HUDEP-2 (cell line): ENCODE results near the gene RHOD.

Source experiments
- DNase-seq, 76 experiments: peaks; one replicate each; lab custom pipeline; 2025; ENCODE audit not compliant: unreplicated experiment in 76 of 76; lab: John Stamatoyannopoulos, UW

RHOD gene

GRCh38 chr11:67113231-67113721 lies 56.6 kb downstream of the RHOD start:
- no peak for DNase-seq

- DNase-seq: no peak
Measured at GRCh38 chr11:67114275-67114896, 57.7 kb downstream of the RHOD start.

- DNase-seq: no peak
Measured at GRCh38 chr11:67116758-67117105, 60.1 kb downstream of the RHOD start.

- DNase-seq: no peak
Measured at GRCh38 chr11:67117176-67117575, 60.5 kb downstream of the RHOD start.

GRCh38 chr11:67117672-67118180 lies 61.1 kb downstream of the RHOD start:
- peak in 1 of 76 experiments; percentile 36 for DNase-seq

GRCh38 chr11:67118181-67118766 lies 61.6 kb downstream of the RHOD start:
- DNase-seq: peak in 13 of 76 experiments; percentile 3 to 86 (median 26)

- DNase-seq: peak; percentile 23 to 100 (median 97)
Measured at GRCh38 chr11:67118801-67119584, 62.3 kb downstream of the RHOD start, which contains the start of gene KDM2A. TSS of gene KDM2A (plus strand) at chr11:67119263. CDS start at chr11:67121317, 2,054 bp downstream.

- peak in 4 of 76 experiments; percentile 5 to 30 (median 10) for DNase-seq
Measured at GRCh38 chr11:67119585-67120391, 63.1 kb downstream of the RHOD start.

- no peak for DNase-seq
Measured at GRCh38 chr11:67120456-67120855, 63.8 kb downstream of the RHOD start.

- peak in 2 of 76 experiments; percentile 7 to 9 for DNase-seq
Measured at GRCh38 chr11:67120881-67121710, 64.4 kb downstream of the RHOD start.
